Ovary (tissue), 3 donors: Measurements from ENCODE around the gene ALG14.

ENCODE experiments used
- EP300 ChIP-seq: sonication (generic); formaldehyde crosslinking; IDR thresholded peaks from one replicate; pipeline ENCODE4 v1.6.1; 2017; ENCODE audit warnings: antibody characterized with exemption
- POLR2A ChIP-seq: fragments of 450-650 bp; IDR thresholded peaks from one replicate; pipeline ENCODE4 v1.6.1; 2017; ENCODE audit warnings: antibody characterized with exemption, mild to moderate bottlenecking, moderate library complexity
- TF ChIP-seq, protein P1 (sequence below), 3 donors: fragments of 450-650 bp in 2 of 3; fragments of 200-600 bp in 1 of 3; IDR thresholded peaks; one replicate each; pipeline versions ENCODE4 v1.5.1 to v1.8.0; 2016 to 2022; ENCODE audit warnings: antibody characterized with exemption in 3 of 3, mild to moderate bottlenecking in 1 of 3
- donor health status: DM: no; HTN: no; CAD: no.

DNA sequence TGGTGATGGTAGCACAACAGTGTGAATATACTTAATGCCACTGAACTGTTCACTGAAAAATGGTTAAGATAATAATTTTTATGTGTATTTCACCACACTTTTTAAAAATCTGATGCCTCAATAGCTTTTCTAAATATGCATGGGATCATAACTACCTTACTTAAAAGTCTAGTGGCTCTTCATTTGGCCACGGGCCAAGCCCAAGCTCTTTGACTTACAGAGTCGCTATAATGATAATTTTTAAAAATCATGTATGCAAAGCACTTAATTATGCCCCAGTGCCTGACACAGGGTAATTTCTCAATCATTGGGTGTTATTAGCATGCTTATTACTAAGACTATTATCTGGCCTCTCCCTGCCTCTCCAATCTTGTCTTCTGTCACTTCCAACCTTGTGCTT, 138.2 kb downstream of the ALG14 start:
- TF ChIP-seq POLR2A (no peak), EP300 (no peak)
- TF ChIP-seq, protein P1, sequence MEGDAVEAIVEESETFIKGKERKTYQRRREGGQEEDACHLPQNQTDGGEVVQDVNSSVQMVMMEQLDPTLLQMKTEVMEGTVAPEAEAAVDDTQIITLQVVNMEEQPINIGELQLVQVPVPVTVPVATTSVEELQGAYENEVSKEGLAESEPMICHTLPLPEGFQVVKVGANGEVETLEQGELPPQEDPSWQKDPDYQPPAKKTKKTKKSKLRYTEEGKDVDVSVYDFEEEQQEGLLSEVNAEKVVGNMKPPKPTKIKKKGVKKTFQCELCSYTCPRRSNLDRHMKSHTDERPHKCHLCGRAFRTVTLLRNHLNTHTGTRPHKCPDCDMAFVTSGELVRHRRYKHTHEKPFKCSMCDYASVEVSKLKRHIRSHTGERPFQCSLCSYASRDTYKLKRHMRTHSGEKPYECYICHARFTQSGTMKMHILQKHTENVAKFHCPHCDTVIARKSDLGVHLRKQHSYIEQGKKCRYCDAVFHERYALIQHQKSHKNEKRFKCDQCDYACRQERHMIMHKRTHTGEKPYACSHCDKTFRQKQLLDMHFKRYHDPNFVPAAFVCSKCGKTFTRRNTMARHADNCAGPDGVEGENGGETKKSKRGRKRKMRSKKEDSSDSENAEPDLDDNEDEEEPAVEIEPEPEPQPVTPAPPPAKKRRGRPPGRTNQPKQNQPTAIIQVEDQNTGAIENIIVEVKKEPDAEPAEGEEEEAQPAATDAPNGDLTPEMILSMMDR (IDR thresholded peaks at IDR 0.05): no peak
